Activated effector memory CD4-positive, alpha-beta T cell treated with Interleukin-2 at 50 U/mL for 16 hours (primary cell): Measurements from ENCODE around the gene MICAL3.

ENCODE experiments used
- DNase-seq: peaks from one replicate; pipeline ENCODE4 v3.0.0-alpha.2; 2020

The MICAL3 gene

DNA sequence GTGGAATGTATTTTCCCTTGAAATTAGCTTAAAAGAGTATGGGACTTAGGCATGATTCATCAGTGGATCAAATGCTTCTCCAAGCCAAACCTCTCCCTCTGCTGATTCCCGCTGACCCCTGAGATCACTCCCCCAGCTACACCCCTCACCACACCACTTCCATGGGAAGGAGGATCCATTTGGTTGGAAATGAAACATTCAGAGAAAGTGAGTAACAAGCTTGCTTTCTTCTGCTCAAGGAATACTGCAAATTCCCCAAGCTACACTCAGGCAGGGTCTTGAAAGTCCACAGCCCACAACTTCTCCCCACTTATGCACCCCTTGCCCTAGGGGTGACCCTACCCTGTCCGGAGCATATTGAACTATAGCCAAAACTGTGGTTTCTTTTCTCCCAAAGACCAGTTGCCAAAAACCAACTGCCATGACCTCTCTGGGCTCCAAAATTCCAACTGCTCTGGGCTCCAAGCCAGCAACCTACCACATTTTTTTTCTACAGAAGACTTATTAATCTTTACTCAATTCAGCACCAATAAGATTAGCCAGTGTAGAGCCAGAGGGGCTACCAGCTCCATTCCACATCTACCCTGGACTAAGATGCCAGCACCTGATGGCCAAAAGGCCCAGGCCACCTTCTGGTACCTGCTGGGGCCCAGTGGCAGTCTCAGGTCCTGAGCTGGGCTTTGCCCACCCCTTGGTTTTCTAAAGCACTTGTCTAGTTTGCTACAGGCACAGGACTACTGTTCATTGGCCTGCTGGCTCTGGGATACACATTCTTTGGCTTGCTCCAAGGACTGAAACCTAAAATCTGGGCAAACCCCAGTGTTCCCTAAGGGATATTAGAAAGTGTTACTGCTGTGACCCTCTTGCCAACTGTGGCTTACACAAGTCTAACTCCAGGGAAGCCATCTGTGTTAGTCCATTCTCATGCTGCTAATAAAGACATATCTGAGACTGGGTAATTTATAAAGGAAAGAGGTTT, 101.1 kb downstream of the MICAL3 start:
- no peak for DNase-seq

- DNase-seq: no peak
Measured at GRCh38 chr22:17921871-17922821, 102.2 kb downstream of the MICAL3 start.

DNA sequence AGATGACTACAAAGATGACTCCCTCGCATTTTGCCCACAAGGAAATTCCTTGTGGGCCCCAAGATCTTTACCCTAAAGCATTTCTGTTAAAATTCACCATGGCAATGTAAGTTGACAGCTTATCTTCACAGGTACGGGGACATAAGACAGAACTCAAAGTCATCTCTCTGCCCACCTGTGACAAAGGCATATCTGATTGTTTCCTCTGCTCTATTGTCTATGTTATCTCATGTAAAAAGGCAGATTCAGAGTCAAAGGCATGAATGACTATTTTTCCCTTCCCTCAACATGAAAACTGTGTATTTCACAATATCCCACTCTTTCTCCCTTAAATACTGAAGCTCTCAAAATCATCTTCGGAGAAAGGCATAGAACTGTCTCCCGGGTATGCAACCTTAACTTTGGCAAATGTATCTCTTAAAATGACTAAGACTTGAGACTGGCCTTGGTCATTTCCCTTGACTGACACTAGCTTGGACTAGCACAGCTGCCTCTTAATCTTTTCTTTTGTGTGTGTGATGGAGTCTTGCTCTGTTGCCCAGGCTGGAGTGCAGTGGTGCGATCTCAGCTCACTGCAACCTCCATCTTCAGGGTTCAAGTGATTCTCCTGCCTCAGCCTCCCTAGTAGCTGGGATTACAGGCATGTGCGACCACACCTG, 103.2 kb downstream of the MICAL3 start:
- no peak for DNase-seq

DNA sequence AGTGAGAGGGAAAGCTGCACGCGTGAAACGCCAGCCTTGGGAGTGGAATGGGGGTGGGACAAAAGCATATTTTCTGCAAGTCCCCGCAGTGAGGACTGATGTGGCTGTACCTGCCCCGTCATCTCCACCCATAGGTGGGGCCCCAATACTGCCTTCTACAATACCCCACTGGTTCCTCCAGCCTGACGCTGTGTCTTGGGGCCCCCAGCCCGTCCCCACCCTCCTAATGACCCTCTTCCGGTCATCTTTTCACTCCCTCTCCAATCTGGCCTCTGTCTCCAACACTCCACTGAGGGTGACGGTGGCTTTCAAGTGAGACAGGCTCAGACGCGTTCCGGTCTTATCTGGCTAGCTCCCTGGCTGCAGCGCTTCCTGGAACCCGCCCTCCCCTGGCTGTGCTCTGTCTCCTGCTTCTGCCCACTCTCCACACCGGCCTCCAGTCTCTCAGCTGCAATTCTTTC, 104.2 kb downstream of the MICAL3 start:
- no peak for DNase-seq

GRCh38 chr22:17919276-17920144, 104.9 kb downstream of the MICAL3 start:
- DNase-seq: no peak

DNA sequence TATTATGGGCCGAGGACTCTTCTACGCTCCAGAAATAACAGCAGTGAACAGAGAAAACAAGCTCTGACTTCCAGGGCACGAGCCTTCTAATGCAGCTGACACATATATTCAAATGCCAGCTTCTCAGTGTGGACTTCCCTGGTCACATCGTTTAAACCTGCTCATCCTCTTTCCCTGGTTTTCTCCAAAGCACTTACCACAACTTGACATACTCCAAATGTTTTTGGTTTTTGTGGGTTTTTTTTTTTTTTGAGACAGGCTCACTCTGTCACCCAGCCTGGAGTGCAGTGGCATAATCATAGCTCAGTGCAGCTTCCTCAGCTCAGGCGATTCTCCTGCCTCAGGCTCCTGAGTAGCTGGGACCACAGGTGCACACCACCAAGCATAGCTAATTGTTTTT, 105.5 kb downstream of the MICAL3 start:
- DNase-seq: no peak

DNA sequence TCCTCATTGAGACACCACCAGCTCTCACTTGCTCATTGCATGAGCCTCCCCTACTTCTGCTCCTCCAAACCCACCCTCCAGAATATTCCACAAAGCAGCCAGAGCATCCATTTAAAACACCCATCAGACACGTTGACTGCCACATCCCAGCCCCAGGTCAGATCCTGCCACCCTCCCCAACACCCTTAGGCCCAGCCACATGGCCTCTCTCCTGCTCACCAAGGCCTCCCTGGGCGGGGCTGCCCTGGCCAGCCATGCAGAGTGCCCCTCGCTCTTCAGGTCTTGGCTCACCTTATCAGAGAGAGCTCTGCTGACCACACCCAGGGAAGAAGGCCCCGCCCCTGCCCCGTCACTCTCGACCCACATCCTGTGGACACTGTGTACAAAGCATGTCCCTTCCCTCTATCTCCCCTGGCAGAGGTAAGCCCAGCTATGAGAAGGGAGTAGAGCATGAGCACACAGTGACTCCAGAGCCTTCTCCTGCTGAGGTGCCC, 106.8 kb downstream of the MICAL3 start:
- DNase-seq: peak; percentile 7

DNA sequence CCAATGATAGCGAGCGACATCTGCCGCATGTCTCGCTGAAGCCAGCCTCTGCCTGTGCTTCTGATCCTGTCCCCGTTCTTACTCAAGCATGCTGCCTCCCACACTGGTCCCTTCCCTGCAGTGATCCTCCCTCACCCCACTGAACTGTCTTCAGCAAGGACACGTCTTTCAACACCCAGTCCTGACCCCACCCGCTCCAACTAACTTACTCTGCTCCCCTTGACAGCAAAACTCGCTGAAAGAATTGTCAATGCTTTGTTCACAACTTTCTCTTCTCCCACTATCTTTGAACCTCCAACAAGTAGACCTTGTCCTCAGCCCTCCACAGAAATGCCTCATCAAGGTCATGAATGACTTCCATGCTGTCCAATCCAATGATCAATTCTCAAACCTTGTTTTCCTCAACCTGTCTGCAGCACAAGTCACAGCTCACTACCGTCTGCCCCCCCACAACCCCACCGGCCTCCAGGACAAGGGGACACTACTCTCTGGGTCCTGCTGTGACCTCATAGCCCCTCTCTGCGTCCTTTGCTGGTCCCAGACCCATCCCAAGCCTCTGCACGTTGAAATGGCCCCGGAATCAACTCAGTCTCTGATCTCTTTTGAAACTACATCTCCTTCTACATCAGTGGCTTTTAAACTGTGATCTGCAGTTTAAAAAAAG, 108.0 kb downstream of the MICAL3 start:
- DNase-seq: no peak

GRCh38 chr22:17915676-17916075, 108.7 kb downstream of the MICAL3 start:
- no peak for DNase-seq

- no peak for DNase-seq
Measured at GRCh38 chr22:17915188-17915587, 109.2 kb downstream of the MICAL3 start.

DNA sequence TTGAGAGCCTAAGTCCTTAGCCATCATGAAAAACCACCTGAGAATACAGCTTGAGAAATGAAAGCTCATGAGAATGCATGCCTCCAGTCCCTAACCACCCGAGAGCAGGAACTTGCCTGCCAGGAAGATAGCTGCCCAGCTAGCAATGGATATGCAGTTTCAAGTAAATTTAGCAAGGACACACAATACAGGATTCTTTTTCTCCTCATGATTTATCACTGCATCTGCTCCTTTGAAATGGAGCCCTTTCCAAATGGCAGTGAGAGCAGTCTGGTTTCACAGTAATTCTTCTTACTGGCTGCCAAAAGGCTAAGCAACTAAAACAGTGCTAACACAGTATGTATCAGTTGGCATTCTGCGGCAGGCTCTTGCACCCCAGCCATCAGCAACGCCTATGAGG, 109.9 kb downstream of the MICAL3 start:
- no peak for DNase-seq

GRCh38 chr22:17913801-17914347, 110.5 kb downstream of the MICAL3 start:
- no peak for DNase-seq

DNA sequence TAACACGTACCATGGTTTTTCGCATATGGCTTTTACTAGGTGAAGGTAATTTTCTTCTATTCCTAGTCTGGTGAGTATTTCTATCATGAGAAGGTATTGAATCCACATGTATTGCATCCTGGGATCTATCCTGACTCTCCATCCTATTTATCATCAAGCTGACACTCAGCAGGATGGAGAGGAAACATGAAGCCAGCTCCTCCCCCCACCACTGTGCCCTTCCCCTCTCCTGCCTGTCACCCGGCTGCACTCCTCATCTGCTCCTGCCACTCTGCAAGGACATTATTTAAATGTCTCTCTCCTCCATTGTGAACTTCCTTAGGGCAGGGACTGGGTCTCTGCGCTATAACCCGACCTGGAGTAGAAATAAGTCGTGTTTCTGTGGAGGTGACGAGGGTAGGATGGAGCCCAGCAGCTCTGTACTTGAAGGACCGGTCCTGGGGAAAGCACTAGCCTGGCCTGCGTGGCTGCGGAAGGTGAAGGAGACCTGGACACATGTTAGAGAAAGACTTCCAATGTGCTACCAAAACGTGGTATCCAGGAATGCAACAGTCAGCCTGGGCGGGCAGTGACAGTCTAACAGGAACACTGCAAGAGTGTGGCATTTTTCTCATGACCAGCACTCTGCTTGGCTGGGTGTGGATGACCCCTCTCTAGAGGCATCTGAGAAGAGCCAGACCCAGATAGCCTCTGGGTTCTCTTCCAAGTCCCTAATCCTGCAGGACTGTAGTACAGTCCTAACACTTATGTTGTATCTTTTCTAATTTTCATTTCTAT, 111.2 kb downstream of the MICAL3 start:
- no peak for DNase-seq

DNA sequence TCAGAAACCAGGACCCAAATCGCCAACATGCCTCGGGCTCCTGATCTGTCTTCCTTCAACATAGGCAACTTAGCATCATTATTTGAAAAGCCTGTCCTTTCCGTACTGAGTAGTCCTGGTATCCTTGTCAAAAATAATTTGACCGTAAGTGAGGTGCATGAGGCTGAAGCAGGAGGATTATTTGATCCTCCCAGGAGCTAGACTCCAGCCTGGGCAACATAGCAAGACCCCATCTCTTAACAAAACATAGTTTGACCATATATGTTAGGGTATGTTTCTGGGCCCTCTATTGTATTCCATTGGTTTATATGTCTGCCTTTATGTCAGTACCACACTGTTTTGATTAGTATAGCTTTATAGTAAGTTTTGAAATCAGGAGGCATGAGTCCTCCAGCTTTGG, 112.5 kb downstream of the MICAL3 start:
- DNase-seq: no peak

DNA sequence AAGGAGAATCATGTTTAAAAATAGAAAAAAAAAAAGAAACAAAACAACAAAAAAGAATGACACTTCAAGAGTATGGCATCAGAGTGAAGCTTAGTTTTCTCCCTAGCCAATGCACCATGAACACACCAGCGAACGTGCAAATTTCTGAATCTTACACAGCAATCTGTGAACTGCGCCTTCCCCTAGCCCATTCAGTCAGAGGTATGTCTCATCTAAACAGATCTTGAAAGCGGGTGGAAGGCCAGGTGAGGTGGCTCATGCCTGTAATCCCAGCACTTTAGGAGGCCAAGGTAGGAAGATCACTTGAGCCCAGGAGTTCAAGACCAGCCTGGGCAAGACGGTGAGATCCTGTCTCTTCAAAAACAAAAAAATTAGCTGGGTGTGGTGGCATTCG, 113.1 kb downstream of the MICAL3 start:
- no peak for DNase-seq

GRCh38 chr22:17910561-17911311, 113.6 kb downstream of the MICAL3 start:
- DNase-seq: no peak

- DNase-seq: no peak
Measured at GRCh38 chr22:17907748-17908051, 116.7 kb downstream of the MICAL3 start.

GRCh38 chr22:17906978-17907747, 117.2 kb downstream of the MICAL3 start:
- DNase-seq: no peak

DNA sequence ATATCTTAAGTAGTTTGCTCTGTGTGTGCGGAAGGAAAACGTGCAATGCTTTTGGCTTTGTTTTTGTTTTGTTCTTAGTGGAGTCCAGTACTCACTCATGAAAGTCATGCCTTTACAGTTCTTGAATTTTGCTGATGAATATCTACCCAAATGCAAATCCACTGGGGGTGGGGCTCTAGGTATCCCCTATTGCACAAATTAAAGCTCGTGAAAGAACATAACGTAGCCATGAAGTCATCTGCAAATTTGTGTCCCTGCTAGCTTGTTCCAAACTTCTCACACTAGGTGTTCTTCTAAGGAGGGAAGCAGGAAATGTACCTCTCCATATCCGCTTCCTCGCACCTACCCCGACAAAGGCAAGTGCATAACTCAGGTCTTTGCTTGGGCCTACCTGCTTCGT, 118.9 kb downstream of the MICAL3 start:
- no peak for DNase-seq
